ENCODE measurements around the gene MCM10.

- no peak for TF ChIP-seq TCF7L2 (IDR thresholded peaks at IDR 0.05; ENCODE audit: low read depth, low read length)
- TF ChIP-seq POLR2AphosphoS5 (IDR thresholded peaks at IDR 0.05; ENCODE audit: low read depth, low read length), result no peak
- TF ChIP-seq CTCF (IDR thresholded peaks at IDR 0.05), result no peak
- TF ChIP-seq REST (IDR thresholded peaks at IDR 0.05; ENCODE audit: insufficient read depth in 1 of 2, low read depth in 2 of 2, low read length in 1 of 2), result no peak
- no peak for TF ChIP-seq SIN3A (IDR thresholded peaks at IDR 0.05; ENCODE audit: borderline replicate concordance, insufficient read depth, low read depth, low read length)
These were observed 17.6 kb upstream of the MCM10 start for GRCh38 chr10:13143766-13144165.

All from Panc1 (cell line).